ENCODE data around the gene COPRS.
"Not testable (repeated sequence)": the region's sequence is repeated elsewhere in the genome, so short reads cannot be mapped to it uniquely, and the experiment has no call there.

DNA sequence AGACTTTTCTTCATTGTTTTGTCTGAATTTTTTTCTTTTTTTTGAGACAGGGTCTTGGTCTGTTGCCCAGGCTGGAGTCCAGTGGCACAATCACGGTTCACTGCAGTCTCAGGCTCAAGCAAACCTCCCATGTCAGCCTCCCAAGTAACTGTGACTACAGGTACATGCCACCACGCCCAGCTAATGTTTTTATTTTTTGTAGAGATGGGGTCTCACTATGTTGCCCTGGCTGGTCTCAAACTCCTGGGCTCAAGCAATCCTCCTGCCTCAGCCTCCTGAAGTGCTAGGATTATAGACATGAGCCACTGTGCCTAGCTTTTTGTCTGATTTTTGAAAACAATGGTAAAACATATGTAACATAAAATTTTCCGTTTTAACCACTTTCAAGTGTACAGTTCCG lies 30.1 kb downstream of the COPRS start:
- not testable (repeated sequence) for TF ChIP-seq GPN1 (CRISPR knock-in tag; IDR thresholded peaks at IDR 0.05; ENCODE audit: borderline replicate concordance); ZNF101 (CRISPR knock-in tag; IDR thresholded peaks at IDR 0.05; ENCODE audit: borderline replicate concordance, low read depth); ZNF607 (CRISPR knock-in tag; IDR thresholded peaks at IDR 0.05; ENCODE audit: borderline replicate concordance); ZNF34 (CRISPR knock-in tag; IDR thresholded peaks at IDR 0.05; ENCODE audit: borderline replicate concordance); NFKBIZ (CRISPR knock-in tag; IDR thresholded peaks at IDR 0.05); CENPT (CRISPR knock-in tag; IDR thresholded peaks at IDR 0.05; ENCODE audit: low read depth); NR3C1 (CRISPR knock-in tag; IDR thresholded peaks at IDR 0.05); NBN (conservative IDR thresholded peaks at IDR 0.05)
- TF ChIP-seq, protein P1, sequence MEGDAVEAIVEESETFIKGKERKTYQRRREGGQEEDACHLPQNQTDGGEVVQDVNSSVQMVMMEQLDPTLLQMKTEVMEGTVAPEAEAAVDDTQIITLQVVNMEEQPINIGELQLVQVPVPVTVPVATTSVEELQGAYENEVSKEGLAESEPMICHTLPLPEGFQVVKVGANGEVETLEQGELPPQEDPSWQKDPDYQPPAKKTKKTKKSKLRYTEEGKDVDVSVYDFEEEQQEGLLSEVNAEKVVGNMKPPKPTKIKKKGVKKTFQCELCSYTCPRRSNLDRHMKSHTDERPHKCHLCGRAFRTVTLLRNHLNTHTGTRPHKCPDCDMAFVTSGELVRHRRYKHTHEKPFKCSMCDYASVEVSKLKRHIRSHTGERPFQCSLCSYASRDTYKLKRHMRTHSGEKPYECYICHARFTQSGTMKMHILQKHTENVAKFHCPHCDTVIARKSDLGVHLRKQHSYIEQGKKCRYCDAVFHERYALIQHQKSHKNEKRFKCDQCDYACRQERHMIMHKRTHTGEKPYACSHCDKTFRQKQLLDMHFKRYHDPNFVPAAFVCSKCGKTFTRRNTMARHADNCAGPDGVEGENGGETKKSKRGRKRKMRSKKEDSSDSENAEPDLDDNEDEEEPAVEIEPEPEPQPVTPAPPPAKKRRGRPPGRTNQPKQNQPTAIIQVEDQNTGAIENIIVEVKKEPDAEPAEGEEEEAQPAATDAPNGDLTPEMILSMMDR (CRISPR knock-in tag; IDR thresholded peaks at IDR 0.05) = not testable (repeated sequence)

Data from HepG2 (cell line).